ENCODE data around the gene PTN. TPM values are rescaled to one million over a fixed set of nuclear protein-coding genes. Genes with fewer than 3 reads are reported as not detected.
"Not testable (repeated sequence)": the region's sequence is repeated elsewhere in the genome, so short reads cannot be mapped to it uniquely, and the experiment has no call there.

The PTN gene
- total RNA-seq, 1 donor from 2014 or later: 3.6 TPM

DNA sequence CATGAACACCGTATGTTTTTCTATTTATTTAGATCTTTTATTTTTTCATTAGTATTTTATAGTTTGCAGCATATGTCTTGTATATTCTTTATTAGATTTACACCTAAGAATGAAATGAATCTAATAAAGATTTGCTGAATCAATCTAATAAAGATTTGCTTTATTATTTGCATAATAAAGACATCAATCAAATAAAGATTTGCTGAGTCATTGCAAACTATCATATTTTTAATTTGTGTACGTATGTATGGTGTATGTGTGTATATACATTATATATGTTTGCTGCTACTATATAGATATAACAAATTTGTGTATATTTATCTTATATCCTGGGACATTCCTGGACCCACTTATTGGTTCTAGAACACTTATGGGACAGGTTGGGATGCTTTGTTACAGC, 147.5 kb downstream of the PTN start:
- Mint-ChIP-seq H3K27me3 (ENCODE audit: low read depth) (no peaks in the 10 kb centered on the region), H3K9me3 (ENCODE audit: low read depth) (no peaks in the 10 kb centered on the region), H3K27ac (ENCODE audit: unreplicated experiment) (no peak overlapping the region), H3K4me3 (ENCODE audit: unreplicated experiment) (no peak overlapping the region), H3K4me1 (ENCODE audit: low read depth) (peaks cover 11% of the 10 kb centered on the region), H3K36me3 (ENCODE audit: low read depth) (no peaks in the 10 kb centered on the region)
- no peak for DNase-seq (ENCODE audit: low spot score)
- TF ChIP-seq, protein P1, sequence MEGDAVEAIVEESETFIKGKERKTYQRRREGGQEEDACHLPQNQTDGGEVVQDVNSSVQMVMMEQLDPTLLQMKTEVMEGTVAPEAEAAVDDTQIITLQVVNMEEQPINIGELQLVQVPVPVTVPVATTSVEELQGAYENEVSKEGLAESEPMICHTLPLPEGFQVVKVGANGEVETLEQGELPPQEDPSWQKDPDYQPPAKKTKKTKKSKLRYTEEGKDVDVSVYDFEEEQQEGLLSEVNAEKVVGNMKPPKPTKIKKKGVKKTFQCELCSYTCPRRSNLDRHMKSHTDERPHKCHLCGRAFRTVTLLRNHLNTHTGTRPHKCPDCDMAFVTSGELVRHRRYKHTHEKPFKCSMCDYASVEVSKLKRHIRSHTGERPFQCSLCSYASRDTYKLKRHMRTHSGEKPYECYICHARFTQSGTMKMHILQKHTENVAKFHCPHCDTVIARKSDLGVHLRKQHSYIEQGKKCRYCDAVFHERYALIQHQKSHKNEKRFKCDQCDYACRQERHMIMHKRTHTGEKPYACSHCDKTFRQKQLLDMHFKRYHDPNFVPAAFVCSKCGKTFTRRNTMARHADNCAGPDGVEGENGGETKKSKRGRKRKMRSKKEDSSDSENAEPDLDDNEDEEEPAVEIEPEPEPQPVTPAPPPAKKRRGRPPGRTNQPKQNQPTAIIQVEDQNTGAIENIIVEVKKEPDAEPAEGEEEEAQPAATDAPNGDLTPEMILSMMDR (IDR thresholded peaks at IDR 0.05): no peak

DNA sequence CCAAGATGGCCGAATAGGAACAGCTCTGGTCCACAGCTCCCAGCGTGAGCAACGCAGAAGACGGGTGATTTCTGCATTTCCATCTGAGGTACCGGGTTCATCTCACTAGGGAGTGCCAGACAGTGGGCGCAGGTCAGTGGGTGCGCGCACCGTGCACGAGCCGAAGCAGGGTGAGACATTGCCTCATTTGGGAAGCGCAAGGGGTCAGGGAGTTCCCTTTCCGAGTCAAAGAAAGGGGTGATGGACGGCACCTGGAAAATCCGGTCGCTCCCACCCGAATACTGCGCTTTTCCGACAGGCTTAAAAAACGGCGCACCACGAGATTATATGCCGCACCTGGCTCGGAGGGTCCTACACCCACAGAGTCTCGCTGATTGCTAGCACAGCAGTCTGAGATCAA, 161.9 kb downstream of the PTN start:
- H3K9me3 Mint-ChIP-seq (ENCODE audit: low read depth): peaks cover 10% of the 10 kb centered on the region
- H3K27me3 Mint-ChIP-seq (ENCODE audit: low read depth); DNase-seq (ENCODE audit: low spot score); H3K36me3 Mint-ChIP-seq (ENCODE audit: low read depth); H3K4me1 Mint-ChIP-seq (ENCODE audit: low read depth): not testable (repeated sequence)
- peak overlapping the region; percentile 63 for H3K4me3 Mint-ChIP-seq (ENCODE audit: unreplicated experiment)
- peak overlapping the region; percentile 63 for H3K27ac Mint-ChIP-seq (ENCODE audit: unreplicated experiment)

Data from chondrocyte (in vitro differentiated cells).